Mesothelial cell of epicardium (in vitro differentiated cells): Measurements from ENCODE around the gene ABRAXAS1. TPM values are rescaled to one million over a fixed set of nuclear protein-coding genes. Genes with fewer than 3 reads are reported as not detected.

Source experiments
- DNase-seq, 2 experiments: peaks; one replicate each; pipeline ENCODE4 v3.0.0; 2021; ENCODE audit warnings: low spot score in 2 of 2; ENCODE audit not compliant: unreplicated experiment in 2 of 2
- H3K27ac Mint-ChIP-seq: 2 replicates; pipeline ENCODE4 v1.8.0; 2021; ENCODE audit warnings: mixed read lengths
- H3K27me3 Mint-ChIP-seq: 2 replicates; pipeline ENCODE4 v1.8.0; 2021; ENCODE audit warnings: low read depth, mixed read lengths
- H3K36me3 Mint-ChIP-seq: 2 replicates; pipeline ENCODE4 v1.8.0; 2021; ENCODE audit warnings: mixed read lengths
- H3K4me1 Mint-ChIP-seq: 2 replicates; pipeline ENCODE4 v1.8.0; 2021; ENCODE audit warnings: mixed read lengths
- H3K4me3 Mint-ChIP-seq: 2 replicates; pipeline ENCODE4 v1.8.0; 2021; ENCODE audit warnings: mild to moderate bottlenecking, moderate library complexity, mixed read lengths
- H3K9me3 Mint-ChIP-seq: 2 replicates; pipeline ENCODE4 v1.8.0; 2021; ENCODE audit warnings: mixed read lengths
- total RNA-seq: library from RNA; stranded (reverse); gene quantifications from 3 replicates; pipeline ENCODE4 v1.2.1, GENCODE V29; 2021
- TF ChIP-seq, protein P1 (sequence below): fragments of 200-600 bp; sonication (generic); IDR thresholded peaks from one replicate; pipeline ENCODE4 v1.5.0; 2021; ENCODE audit warnings: antibody characterized with exemption; ENCODE audit not compliant: unreplicated experiment

ABRAXAS1 gene
- total RNA-seq, 1 donor from 2014 or later, result 23.2 TPM

DNA sequence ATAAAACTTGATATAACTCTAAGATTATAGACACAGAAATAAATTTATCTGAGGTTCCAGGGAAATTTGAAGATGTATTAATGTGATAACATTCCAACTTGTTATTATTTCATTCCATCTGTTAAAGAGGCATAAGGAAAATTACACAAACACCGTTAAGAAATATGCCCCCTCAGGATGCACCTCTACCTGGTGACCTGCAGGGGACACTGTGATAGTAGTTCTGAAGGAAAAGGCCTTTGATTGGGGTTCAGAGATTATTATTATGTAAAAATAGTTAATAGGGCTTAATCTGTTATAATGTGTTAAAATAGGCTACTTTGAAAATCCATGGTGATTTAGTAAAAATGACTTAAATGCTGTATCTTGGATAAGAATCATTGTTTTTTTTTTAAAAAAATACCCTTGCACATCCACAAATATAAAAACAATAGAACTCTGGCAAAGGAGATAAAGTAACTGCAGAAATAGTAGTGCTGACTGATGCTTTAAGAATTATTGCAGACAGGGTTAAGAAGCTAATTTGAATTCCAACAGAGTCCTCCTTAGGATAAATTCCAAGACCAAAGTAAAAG is 6.1 kb upstream of the ABRAXAS1 start:
- H3K9me3 Mint-ChIP-seq, result no peaks in the 10 kb centered on the region
- TF ChIP-seq, protein P1, sequence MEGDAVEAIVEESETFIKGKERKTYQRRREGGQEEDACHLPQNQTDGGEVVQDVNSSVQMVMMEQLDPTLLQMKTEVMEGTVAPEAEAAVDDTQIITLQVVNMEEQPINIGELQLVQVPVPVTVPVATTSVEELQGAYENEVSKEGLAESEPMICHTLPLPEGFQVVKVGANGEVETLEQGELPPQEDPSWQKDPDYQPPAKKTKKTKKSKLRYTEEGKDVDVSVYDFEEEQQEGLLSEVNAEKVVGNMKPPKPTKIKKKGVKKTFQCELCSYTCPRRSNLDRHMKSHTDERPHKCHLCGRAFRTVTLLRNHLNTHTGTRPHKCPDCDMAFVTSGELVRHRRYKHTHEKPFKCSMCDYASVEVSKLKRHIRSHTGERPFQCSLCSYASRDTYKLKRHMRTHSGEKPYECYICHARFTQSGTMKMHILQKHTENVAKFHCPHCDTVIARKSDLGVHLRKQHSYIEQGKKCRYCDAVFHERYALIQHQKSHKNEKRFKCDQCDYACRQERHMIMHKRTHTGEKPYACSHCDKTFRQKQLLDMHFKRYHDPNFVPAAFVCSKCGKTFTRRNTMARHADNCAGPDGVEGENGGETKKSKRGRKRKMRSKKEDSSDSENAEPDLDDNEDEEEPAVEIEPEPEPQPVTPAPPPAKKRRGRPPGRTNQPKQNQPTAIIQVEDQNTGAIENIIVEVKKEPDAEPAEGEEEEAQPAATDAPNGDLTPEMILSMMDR, result peak; percentile 75
- H3K4me3 Mint-ChIP-seq, result no peak overlapping the region
- peaks cover 12% of the 10 kb centered on the region for H3K4me1 Mint-ChIP-seq
- H3K27ac Mint-ChIP-seq, result peak overlapping the region; percentile 77
- no peaks in the 10 kb centered on the region for H3K36me3 Mint-ChIP-seq
- no peak for DNase-seq
- no peaks in the 10 kb centered on the region for H3K27me3 Mint-ChIP-seq

DNA sequence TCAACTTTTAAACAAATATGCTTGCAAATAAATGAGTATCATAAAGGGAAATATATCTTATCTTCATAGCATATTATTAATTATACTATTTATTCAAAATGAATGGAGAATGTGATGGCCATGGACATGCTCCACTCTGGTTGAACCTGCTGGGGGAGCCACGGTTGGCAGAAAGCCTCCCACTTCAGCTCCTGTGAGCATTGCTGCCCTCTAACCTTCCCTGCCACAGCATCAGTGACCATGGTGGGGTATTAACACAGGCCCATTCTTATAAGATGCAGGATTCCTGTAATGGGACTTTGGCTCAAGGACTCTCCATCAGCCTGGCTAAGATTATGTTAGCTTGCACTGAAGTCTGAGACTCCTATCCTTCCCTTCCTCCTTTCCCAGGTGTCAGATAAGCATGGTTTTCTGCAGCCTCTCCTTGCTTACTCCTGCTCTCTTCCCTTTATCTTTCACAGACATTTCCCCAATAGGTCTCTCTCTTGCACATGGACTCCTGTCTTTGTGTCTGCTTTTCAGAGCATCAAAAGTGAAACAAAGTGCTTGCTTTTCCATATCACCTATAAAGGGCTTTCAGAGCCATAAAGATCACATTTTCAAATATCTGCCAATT is 4.9 kb upstream of the ABRAXAS1 start:
- no peak overlapping the region for H3K4me3 Mint-ChIP-seq
- peaks cover 17% of the 10 kb centered on the region for H3K4me1 Mint-ChIP-seq
- H3K27me3 Mint-ChIP-seq, result no peaks in the 10 kb centered on the region

DNA sequence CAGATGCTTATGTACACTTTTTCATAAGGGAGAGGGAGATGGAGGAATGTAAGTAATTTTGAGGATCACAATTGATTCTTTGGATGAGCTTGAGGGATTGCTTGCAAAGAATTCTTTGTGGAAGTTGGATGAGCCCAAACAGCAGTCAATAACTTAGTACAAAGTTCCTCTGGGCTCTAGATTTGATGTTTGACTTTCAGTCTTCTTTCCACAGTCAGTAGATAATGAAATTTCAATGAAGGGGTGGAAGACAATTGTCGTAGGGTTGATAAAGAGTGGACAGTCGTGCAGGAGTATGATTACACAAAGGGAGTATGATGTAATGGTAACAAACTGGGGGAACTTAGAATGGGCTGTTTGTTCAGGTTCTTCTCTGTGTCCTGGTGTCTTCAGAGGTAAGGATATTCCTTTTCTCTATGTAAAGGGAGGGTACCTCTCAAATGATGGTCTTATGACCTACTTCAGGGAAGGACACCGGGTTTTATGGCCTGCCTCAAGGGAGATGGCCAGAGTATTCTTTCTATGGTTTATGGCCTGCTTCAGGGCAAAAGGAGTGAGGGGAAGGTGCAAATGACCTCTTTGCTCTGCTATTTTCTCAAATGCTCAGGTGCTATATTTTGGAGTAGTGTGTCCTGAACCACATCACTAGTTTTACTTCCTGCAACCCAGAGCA is 1.7 kb upstream of the ABRAXAS1 start:
- no peak for DNase-seq
- Mint-ChIP-seq H3K4me1 (peaks cover 23% of the 10 kb centered on the region), H3K27me3 (no peaks in the 10 kb centered on the region), H3K36me3 (no peaks in the 10 kb centered on the region), H3K9me3 (no peaks in the 10 kb centered on the region), H3K4me3 (no peak overlapping the region), H3K27ac (no peak overlapping the region)
- TF ChIP-seq, protein P1, result no peak

More for the DNA sequence above, 4.9 kb upstream of the ABRAXAS1 start:
- Mint-ChIP-seq H3K36me3 (no peaks in the 10 kb centered on the region), H3K9me3 (no peaks in the 10 kb centered on the region), H3K27ac (no peak overlapping the region)
- no peak for DNase-seq
- TF ChIP-seq, protein P1, result no peak

DNA sequence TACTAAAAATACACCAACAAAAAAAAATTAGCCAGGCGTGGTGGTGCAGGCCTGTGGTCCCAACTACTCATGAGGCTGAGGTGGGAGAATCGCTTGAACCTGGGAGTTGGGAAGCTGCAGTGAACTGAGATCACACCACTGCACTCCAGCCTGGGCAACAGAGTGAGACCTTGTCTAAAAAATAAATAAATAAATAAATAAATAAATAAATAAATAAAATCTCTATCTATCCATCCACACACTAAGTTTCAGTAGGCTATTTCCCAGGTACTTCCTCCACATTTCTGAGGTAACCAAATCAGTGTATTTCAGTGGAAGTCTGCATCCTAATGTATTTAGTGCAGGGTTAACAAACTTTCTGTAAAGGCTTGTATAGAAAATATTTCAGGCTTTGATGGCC is 10.9 kb downstream of the ABRAXAS1 start:
- TF ChIP-seq, protein P1, result no peak
- no peak for DNase-seq
- H3K4me1 Mint-ChIP-seq, result no peaks in the 10 kb centered on the region
- peaks cover 5% of the 10 kb centered on the region for H3K36me3 Mint-ChIP-seq
- H3K27me3 Mint-ChIP-seq, result no peaks in the 10 kb centered on the region
- no peaks in the 10 kb centered on the region for H3K9me3 Mint-ChIP-seq
- H3K27ac Mint-ChIP-seq, result no peak overlapping the region
- H3K4me3 Mint-ChIP-seq, result no peak overlapping the region

DNA sequence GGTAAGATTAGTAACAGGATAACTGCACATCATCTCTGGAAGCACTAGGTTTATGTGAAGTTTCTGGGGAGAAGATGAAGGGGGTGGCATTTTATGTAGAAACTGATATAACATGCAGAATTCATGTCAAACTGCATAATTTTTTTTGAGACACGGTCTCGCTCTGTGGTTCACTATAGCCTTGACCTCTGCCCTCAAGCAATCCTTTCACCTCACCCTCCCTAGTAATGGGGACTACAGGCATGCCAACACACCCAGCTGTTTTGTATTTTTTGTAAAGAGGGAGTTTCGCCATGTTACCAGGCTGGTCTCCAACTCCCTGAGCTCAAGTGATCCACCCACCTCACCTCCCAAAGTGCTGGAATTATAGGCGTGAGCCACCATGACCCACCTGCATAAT is 11.5 kb downstream of the ABRAXAS1 start:
- Mint-ChIP-seq H3K4me1 (no peaks in the 10 kb centered on the region), H3K4me3 (no peak overlapping the region), H3K9me3 (no peaks in the 10 kb centered on the region), H3K27me3 (no peaks in the 10 kb centered on the region), H3K36me3 (peaks cover 7% of the 10 kb centered on the region), H3K27ac (no peak overlapping the region)
- TF ChIP-seq, protein P1, result no peak
- DNase-seq, result no peak
